ENCODE results near the gene TMEM220. TPM values are rescaled to one million over a fixed set of nuclear protein-coding genes. Genes with fewer than 3 reads are reported as not detected.

TMEM220 gene
- total RNA-seq, 4 donors from 2014 or later: 11.4 to 17.8 (median 14.1) TPM

DNA sequence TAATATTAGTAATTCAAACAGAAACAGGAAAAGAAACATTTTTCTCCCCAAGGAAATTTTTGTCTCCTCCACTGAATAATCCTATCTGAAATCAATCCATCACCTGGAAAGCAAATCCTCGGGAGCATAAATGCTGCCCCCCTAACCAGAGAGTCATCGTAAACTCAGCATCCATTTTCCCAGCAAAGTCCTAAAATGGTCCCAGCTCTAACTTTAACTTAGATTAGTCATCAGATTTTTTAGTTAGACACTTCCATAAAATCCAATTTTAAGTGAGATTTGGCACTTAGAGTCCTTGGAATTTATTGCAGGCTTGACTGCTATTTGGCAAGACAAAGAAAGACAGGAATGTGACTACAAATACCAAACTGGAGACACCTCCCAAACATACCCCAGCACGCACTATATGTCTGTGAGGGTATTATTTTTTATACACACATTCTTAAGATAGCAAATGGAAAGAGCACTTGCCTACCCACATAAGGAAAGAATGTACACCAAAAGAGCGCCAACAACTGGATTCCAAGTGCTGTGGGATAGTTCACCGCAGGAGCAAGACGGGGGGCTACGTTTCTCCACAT is 47.9 kb downstream of the TMEM220 start:
- TF ChIP-seq CTCF (IDR thresholded peaks at IDR 0.05; ENCODE audit: low read depth): no peak

DNA sequence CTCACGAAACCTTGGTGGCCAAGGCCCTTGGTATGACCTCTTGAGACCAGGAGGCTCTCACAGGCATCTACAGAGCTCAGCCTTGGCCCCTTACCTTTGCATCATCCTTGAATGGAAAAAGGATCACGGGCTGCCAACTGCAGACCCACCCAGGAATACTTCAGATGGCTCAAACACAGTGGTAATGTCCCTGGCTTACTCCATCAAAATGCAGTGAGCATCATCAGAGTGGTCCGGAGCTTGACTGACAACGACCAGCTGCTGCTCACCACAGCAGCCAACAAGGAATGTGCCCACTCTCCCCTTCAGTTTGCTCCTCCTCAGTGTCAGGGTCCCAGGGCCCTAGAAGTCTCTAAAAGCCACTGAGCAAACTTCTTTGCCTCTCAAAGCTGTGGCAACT is 55.1 kb downstream of the TMEM220 start:
- no peak for TF ChIP-seq CTCF (IDR thresholded peaks at IDR 0.05; ENCODE audit: low read depth)

GRCh38 chr17:10673312-10673711 is 56.5 kb downstream of the TMEM220 start:
- no peak for TF ChIP-seq CTCF (IDR thresholded peaks at IDR 0.05; ENCODE audit: low read depth)

GRCh38 chr17:10668775-10669174 is 61.0 kb downstream of the TMEM220 start:
- no peak for TF ChIP-seq CTCF (IDR thresholded peaks at IDR 0.05; ENCODE audit: low read depth)

DNA sequence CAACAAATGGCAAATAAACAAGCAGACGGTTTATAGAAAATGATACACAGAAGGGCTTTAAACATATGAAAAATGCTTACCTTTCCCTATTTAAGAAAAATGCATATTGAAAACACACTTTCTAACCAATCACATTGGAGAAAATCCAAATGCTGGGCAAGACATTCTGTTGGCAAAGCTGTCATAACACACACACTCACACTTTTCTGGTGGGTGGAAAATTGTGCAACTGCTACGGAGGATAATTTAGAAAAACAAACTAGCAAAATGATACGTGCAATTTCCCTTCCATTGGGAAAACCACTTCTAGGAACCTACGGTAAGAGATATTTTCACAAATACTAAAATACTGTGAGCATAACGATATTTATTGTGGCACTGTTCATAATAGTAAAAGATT is 62.9 kb downstream of the TMEM220 start:
- no peak for TF ChIP-seq CTCF (IDR thresholded peaks at IDR 0.05; ENCODE audit: low read depth)

- TF ChIP-seq CTCF (IDR thresholded peaks at IDR 0.05; ENCODE audit: low read depth): no peak
Observed at GRCh38 chr17:10664571-10664970, 65.3 kb downstream of the TMEM220 start.

Other genes starting within 250 kb of the TMEM220 start
- under 1 TPM in 3 of 4 donors, not detected in 1; 0.16 to 0.88 (median 0.38) TPM for gene MYH1, start 211.5 kb downstream of the TMEM220 start, total RNA-seq
- not detected for gene MYH2, start 180.4 kb downstream of the TMEM220 start, total RNA-seq
- 1 to 10 TPM in 3 of 4 donors, under 1 TPM in 1; 0.82 to 4.0 (median 2.4) TPM for gene MYH3, start 72.7 kb downstream of the TMEM220 start, total RNA-seq
- 10 to 100 TPM; 12.8 to 28.3 (median 21.0) TPM for gene SCO1, start 32.5 kb downstream of the TMEM220 start, total RNA-seq
- gene ADPRM, start 32.4 kb downstream of the TMEM220 start, total RNA-seq: 10 to 100 TPM; 13.4 to 20.5 (median 16.2) TPM
- not detected for gene TMEM238L, start 74.1 kb upstream of the TMEM220 start, total RNA-seq
- gene PIRT, start 108.1 kb upstream of the TMEM220 start, total RNA-seq: not detected

All from subcutaneous adipose tissue (tissue), 4 donors.